AG04450 (cell line): ENCODE measurements around the gene REPS1. TPM values are rescaled to one million over a fixed set of nuclear protein-coding genes. Genes with fewer than 3 reads are reported as not detected.

Experiments used
- CTCF ChIA-PET: fragments of 300-600, 350-600 bp; formaldehyde crosslinking; extraction: SDS; loops from one replicate; lab custom pipeline; 2022; ENCODE audit warnings: antibody characterized with exemption, inconsistent platforms; lab: Charles Lee
- POLR2A ChIA-PET: fragments of 350-600 bp; formaldehyde crosslinking; extraction: SDS; loops from one replicate; lab custom pipeline; 2021; ENCODE audit warnings: antibody characterized with exemption, inconsistent platforms; lab: Yijun Ruan, JAX
- DNase-seq: peaks from one replicate; pipeline ENCODE4 v3.0.0-alpha.2; 2011; ENCODE audit warnings: low read depth, low spot score
- H3K27ac ChIP-seq: one replicate; pipeline ENCODE4 v1.5.1; 2012; ENCODE audit warnings: low read depth, low read length, control low read depth
- H3K27me3 ChIP-seq: one replicate; pipeline ENCODE4 v1.6.0; 2012; ENCODE audit warnings: low read length; ENCODE audit not compliant: control insufficient read depth, insufficient read depth
- H3K4me3 ChIP-seq: 2 replicates; pipeline ENCODE4 v1.5.1; 2011; ENCODE audit warnings: mild to moderate bottlenecking, low read depth, low read length, control low read depth
- H3K9me3 ChIP-seq: 2 replicates; pipeline ENCODE4 v1.5.1; 2012; ENCODE audit warnings: low read length; ENCODE audit not compliant: control insufficient read depth, insufficient read depth
- CTCF ChIP-seq: IDR thresholded peaks from 2 replicates; pipeline ENCODE4 v1.5.1; 2011; ENCODE audit warnings: low read depth, low read length, control low read depth, inconsistent platforms
- polyA plus RNA-seq: library from polyadenylated mRNA; depleted of rRNA; stranded (reverse); fragments of >200 nt; gene quantifications from 2 replicates; pipeline ENCODE4 v1.2.3, GENCODE V29; 2011

Gene REPS1
- polyA plus RNA-seq, 1 experiment: 36.6 TPM

- no peaks in the 10 kb centered on the region for H3K9me3 ChIP-seq
- CTCF ChIA-PET: interaction anchor here (0.5 kb wide), 1 partner anchor 204 kb away, joined by 3 read pairs; no protein-coding TSS in a partner anchor
Measured at GRCh38 chr6:139019722-139020121, 31.7 kb upstream of the REPS1 start.

GRCh38 chr6:139017227-139017626 is 29.2 kb upstream of the REPS1 start:
- TF ChIP-seq CTCF: no peak
- ChIA-PET POLR2A (no interaction called here), CTCF (interaction anchor here (1.7 kb wide), 1 partner anchor 29 kb away, joined by 4 read pairs; the partner anchor contains the start of gene REPS1)
- no peak overlapping the region for H3K4me3 ChIP-seq
- peaks cover 3% of the 10 kb centered on the region for H3K27me3 ChIP-seq
- no peak for DNase-seq
- no peaks in the 10 kb centered on the region for H3K9me3 ChIP-seq
- H3K27ac ChIP-seq: no peak overlapping the region

More at GRCh38 chr6:139019722-139020121, 31.7 kb upstream of the REPS1 start:
- no peak for TF ChIP-seq CTCF
- H3K27me3 ChIP-seq: peaks cover 3% of the 10 kb centered on the region
- H3K27ac ChIP-seq: no peak overlapping the region
- DNase-seq: no peak
- no peak overlapping the region for H3K4me3 ChIP-seq
- POLR2A ChIA-PET: no interaction called here

GRCh38 chr6:139016337-139017213 is 28.5 kb upstream of the REPS1 start:
- no peak for TF ChIP-seq CTCF
- ChIA-PET CTCF (interaction anchor here (1.7 kb wide), 1 partner anchor 28 kb away, joined by 4 read pairs; the partner anchor contains the start of gene REPS1), POLR2A (no interaction called here)
- H3K9me3 ChIP-seq: no peaks in the 10 kb centered on the region
- no peak overlapping the region for H3K27ac ChIP-seq
- H3K27me3 ChIP-seq: peaks cover 3% of the 10 kb centered on the region
- DNase-seq: no peak
- no peak overlapping the region for H3K4me3 ChIP-seq

GRCh38 chr6:139014945-139015344 is 26.9 kb upstream of the REPS1 start:
- no peak overlapping the region for H3K27ac ChIP-seq
- no peak for DNase-seq
- ChIA-PET POLR2A (interaction anchor here (0.7 kb wide), 1 partner anchor 225 kb away, joined by 6 read pairs; no protein-coding TSS in a partner anchor), CTCF (no interaction called here)
- peaks cover 3% of the 10 kb centered on the region for H3K27me3 ChIP-seq
- no peak for TF ChIP-seq CTCF
- no peak overlapping the region for H3K4me3 ChIP-seq
- H3K9me3 ChIP-seq: no peaks in the 10 kb centered on the region
